IPS-18c (cell line): ENCODE measurements around the gene STRAP.
A peak's percentile ranks its signal among the peaks of the same experiment; 100 is the strongest.
"Not testable (repeated sequence)": the region's sequence is repeated elsewhere in the genome, so short reads cannot be mapped to it uniquely, and the experiment has no call there.

Experiments used
- H3K4me3 ChIP-seq: 2 replicates; pipeline ENCODE4 v1.7.0; 2013; ENCODE audit warnings: low read depth, mild to moderate bottlenecking, low read length, moderate library complexity; ENCODE audit not compliant: insufficient read depth
- H3K9me3 ChIP-seq: one replicate; pipeline ENCODE4 v1.6.1; 2013; ENCODE audit warnings: mild to moderate bottlenecking, low read length, moderate library complexity; ENCODE audit not compliant: control insufficient read depth, insufficient read depth

Gene STRAP

DNA sequence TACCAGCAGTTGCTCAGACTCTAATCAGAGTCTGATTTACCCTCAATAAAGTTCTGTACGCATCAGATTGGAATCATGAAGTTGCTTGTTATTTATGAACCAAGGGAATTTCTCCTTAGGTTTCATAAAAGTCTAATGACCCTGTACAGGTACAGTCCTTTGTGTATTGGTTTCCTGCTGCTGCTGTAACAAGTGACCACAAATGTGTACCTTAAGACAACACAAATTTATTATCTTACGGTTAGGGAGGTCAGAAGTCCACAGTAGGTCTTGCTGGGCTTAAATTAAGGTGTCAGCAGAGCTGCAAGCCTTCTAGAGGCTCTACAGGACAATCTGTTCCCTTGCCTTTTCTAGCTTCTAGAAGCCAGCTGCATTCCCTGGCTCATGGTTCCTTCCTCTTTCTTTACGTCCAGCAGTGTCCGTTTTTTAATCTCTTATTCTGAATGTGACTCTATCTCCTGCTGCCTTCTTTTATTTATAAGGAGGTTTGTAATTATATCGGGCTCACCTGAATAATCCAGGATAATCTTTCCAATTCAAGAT lies 22.3 kb downstream of the STRAP start:
- H3K4me3 ChIP-seq = no peak overlapping the region
- H3K9me3 ChIP-seq = no peaks in the 10 kb centered on the region

DNA sequence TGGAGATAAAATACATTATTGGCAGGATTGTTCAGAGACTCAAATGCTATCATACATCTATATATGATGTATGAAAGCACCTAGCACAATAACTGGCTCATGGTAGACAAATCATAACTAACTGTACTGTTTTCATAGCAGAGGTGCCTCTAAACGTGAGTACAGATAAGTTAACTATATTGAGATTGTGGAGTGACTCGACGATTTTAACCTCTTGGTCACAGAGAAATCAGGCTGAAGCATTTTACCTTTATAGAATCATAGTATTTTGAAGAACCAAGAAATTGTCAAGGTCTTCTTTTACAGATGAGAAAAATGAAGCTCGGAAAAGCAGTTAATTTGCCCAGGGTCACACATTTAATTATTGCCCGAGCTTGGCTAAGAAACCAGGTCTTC lies 28.3 kb downstream of the STRAP start:
- Histone ChIP-seq H3K9me3 (no peaks in the 10 kb centered on the region), H3K4me3 (peak overlapping the region; percentile 79; the same call in 1 of the 2 replicates)

DNA sequence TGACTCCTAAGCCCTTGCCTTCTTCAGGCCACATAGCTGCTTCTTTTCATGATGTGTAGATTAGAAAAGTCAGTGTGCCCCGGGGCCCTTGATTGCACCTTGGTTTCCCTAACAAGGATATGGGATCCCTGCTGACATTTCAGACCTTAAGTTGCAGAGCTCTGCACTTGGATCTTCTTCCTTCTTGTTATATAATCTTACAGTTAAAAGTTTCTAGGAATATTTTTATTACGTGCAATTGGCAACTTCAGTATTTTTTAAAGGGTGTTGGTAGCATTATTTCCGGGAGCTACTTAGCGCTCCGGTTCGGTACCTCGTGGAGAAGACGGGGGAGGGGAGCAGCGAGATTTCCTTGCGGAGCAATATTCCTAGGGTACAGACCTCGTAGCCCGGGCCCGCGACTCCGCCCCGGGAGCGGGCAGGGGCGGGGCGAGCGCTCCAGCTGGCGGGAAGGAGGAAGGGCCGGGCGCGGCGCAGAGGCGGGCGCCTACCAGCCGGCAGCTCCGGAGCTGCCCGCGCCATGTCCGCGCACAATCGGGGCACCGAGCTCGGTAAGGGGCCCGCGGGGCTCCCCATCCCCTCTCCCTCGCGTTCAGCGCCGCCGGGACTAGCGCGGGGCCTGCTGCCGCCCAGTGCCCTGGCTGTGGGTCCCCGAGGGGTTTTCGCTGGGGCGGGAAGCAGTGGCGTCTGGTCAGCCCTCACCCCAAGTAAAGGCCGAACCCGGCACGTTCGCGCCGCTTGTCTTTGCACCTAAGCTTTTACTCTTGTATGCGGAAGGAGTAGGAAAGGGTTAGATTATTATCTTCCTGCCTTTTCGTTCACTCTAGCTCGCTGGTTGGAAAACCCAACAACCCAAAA lies 28.9 kb downstream of the STRAP start, which contains the start of gene DERA:
DERA (plus strand) TSS at position 469 of the 858 bp plus-strand sequence; CDS start at position 521, 52 bp downstream.
- Histone ChIP-seq H3K4me3 (peak within 1 kb of the TSS; percentile 79), H3K9me3 (no peaks in the 10 kb centered on the region)

DNA sequence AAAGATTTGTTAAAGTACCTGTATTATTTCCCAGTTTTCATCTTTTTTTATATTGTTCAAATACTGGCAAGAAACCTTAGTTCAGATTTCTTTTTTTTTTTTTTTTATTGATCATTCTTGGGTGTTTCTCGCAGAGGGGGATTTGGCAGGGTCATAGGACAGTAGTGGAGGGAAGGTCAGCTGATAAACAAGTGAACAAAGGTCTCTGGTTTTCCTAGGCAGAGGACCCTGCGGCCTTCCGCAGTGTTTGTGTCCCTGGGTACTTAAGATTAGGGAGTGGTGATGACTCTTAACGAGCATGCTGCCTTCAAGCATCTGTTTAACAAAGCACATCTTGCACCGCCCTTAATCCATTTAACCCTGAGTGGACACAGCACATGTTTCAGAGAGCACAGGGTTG lies 29.7 kb downstream of the STRAP start:
- not testable (repeated sequence) for H3K9me3 ChIP-seq
- H3K4me3 ChIP-seq = peak overlapping the region; percentile 79; the same call in 1 of the 2 replicates

DNA sequence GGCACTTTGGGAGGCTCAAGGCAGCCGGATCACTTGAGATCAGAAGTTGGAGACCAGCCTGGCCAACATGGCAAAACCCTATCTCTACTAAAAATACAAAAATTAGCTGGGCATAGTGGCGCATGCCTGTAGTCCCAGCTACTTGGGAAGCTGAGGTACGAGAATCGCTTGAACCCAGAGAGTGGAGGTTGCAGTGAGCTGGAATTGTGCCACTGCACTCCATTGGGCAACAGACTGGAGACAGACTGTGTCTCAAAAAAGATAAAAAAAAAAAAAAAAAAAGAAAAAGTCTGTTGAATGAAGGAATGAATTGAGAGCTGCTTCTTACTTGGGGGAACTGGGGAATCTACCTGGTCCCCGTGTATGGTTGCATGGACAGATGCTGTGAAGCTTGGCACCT lies 31.9 kb downstream of the STRAP start:
- not testable (repeated sequence) for H3K4me3 ChIP-seq, H3K9me3 ChIP-seq

DNA sequence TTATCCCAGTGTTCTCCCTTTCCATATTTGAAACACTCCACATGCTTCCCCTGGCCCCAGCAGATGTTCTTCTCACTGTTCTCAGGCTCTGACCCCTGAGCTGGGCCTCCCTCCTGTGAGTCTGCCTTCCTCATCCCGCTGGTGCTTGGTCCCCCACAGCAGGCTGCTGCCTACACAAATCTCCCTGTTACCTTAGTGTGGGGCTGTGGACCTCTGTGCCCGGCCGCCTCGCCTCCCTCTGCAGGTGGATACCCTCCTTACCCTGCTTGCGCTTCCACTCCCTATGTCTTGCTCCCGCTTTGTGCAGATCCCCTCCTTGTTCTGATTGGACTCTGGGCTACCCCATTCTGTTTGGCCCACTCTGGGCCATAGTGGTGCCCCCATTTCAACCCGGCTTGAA lies 35.9 kb downstream of the STRAP start:
- no peak overlapping the region for H3K4me3 ChIP-seq
- no peaks in the 10 kb centered on the region for H3K9me3 ChIP-seq

DNA sequence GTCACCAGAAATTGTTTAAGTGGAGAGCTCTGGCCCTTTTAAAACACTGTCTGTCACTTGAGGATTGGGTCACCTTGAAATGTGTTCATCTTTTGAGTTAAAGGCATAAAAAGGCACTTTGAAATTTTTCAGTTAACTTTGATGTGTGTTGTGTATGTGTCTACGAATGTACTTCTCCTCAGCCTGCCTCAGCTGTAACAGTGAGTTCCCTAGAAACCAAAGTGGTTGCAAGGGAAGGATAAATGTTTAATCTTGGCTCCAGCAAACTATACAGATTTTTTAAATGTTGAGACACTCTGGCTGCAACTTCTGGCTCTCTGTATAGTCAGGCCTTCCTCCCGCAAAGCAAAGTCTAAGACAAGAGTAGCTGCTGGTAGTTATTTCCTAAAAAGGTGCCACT lies 37.2 kb downstream of the STRAP start:
- no peaks in the 10 kb centered on the region for H3K9me3 ChIP-seq
- H3K4me3 ChIP-seq = no peak overlapping the region

DNA sequence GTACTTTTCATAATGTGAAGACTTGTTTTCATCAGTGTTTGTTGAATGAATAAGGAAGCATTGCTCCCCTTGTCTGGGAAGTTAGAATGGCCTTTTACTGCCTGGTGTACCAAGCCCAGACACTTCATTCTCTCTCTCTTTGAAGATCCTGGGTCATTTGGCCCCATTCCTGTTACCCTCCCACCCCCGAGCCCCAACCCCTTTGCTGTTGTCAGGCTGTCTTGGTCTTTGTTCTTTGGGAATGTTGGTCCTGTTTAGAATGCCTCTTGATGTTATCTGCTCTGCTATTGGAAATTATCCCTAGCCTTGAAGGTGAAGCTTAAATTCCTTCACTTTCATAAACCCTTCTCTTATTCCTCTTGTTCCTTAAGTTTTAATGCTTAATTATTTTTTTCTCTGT lies 42.8 kb downstream of the STRAP start:
- Histone ChIP-seq H3K4me3 (no peak overlapping the region), H3K9me3 (no peaks in the 10 kb centered on the region)

DNA sequence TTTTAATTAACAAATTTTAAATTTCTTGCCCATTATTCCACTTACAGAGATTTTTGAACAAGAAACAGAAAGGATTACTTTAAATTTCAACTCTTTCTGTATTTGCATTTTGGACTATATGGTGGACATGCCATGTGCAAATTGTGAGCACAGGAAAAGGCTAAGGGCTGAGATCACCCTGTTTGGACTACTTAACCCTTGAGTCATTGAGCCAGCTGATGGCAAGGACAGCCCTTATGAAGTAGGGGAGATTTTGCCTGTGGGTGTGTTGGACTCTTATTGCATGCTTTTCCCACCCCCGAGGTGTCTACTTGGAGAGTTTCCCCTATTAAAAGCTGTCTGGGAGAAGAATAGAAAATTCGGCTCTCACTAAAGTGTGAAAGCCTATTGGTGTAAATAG lies 46.2 kb downstream of the STRAP start:
- H3K9me3 ChIP-seq = no peaks in the 10 kb centered on the region
- no peak overlapping the region for H3K4me3 ChIP-seq

DNA sequence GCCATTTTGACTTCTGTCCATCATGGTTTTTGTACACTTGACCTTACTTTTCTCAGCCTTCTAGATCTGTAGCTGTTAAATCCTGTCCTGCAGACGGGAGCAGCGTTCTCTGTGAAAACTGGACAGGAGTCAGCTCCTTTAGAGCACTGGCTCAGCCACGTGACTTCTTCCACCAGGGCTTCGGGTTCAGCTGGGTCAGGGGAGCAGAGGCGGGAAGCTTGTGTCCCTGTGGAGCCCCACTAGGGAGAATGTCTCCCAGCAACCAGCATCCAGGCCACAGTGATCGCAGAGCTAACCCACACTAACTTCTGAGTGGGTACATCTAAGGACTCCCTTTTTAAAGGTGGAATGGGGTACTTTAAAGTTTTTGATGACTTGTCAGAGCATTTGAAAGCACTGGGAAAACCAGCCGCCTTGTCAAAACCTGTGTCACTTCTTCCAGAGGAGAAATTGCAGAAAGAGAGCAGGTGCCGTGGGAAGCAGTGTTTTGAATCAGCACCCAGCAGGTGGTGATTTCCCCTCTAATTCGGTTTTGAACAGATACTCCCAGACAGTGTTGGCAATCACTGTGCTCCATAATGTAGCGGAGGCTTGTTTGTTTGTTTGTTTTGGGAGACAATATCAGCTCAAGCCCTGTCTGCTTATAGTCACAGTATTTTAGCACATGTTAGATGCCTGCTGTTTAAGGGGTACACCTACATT lies 46.8 kb downstream of the STRAP start:
- H3K9me3 ChIP-seq = no peaks in the 10 kb centered on the region
- no peak overlapping the region for H3K4me3 ChIP-seq

DNA sequence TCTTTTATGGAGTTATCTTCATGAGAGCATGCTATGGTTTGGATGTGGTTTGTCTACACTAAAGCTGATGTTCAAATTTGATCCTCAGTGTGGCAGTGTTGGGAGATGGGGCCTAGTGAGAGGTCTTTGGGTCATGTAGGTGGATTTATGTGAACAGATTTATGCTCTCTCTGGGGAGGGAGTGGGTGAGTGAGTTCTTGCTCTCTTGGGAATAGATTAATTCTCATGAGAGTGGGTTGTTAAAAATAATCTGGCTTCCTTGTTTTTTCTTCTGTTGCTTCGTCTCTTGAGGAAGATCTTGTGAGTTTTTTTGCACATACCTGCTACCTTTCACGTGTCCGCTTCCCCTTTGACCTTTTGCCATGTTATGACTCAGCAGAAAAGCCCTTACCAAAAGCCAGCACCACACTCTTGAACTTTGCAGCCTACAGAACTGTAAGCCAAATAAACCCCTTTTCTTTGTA lies 49.4 kb downstream of the STRAP start:
- H3K4me3 ChIP-seq = no peak overlapping the region
- no peaks in the 10 kb centered on the region for H3K9me3 ChIP-seq

DNA sequence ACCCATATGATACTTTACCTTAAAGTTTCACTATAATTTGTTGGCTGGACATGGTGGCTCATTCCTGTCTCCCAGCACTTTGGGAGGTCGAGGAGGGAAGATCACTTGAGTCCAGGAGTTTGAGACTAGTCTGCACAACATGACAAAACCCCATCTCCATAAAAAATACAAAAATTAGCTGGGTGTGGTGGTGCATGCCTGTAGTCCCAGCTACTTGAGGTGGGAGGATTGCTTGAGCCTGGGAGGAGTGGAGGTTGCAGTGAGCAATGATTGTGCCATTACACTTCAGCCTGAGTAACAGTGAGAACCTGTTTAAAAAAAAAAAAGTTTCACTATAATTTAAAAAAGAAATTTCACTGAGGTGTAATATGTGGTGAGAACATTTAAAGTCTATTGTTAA lies 50.1 kb downstream of the STRAP start:
- no peaks in the 10 kb centered on the region for H3K9me3 ChIP-seq
- no peak overlapping the region for H3K4me3 ChIP-seq

DNA sequence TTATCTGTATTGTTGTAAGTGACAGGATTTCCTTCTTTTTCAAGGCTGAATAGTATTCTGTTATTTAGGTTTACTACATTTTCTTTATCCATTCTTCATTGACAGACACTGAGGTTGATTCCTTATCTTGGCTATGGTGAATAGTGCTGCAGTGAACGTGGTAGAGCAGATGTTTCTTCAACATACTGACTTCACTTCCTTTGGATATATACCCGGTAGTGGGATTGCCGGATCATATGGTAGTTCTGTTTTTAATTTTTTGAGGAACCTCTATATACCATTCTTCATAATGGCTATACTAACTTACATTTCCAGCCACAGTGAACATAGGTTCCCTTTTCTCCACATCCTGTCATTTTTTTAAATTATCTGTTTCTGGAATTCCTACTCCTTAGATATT lies 50.8 kb downstream of the STRAP start:
- no peak overlapping the region for H3K4me3 ChIP-seq
- no peaks in the 10 kb centered on the region for H3K9me3 ChIP-seq

DNA sequence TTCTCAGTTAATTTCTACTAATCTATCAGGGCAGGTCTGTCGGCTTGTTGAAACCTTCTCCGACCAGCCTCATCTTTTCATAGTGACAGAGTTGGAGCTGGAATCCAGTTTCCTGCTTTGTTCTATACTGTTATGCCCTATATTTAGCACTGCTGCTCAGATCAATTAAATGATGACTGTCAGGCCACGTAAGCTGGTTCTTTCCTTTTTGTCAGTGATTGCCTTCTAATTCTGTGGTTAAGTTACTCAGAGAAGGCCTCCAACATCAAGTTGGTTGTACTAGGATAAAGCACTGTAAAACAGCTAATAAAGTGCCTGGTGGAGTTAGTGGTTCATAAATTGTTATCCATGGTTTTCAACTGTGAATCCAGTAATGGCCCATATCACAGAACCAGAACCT lies 51.6 kb downstream of the STRAP start:
- no peaks in the 10 kb centered on the region for H3K9me3 ChIP-seq
- H3K4me3 ChIP-seq = no peak overlapping the region

DNA sequence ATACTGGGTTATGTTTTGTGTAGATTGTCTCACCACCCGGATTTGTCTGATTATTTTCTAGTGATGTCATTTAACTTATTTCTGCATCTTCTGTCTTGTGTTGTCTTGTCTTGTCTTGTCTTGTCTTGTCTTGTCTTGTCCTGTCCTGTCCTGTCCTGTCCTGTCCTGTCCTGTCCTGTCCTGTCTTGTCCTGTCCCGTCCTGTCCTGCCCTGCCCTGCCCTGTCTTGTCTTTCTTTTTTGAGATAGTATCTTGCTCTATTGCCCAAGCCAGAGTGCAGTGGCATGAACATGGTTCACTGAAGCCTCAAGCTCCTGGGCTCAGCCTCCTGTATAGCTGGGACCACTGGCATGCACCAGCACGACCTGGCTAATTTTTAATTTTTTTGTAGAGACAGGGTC lies 54.6 kb downstream of the STRAP start:
- no peak overlapping the region for H3K4me3 ChIP-seq

DNA sequence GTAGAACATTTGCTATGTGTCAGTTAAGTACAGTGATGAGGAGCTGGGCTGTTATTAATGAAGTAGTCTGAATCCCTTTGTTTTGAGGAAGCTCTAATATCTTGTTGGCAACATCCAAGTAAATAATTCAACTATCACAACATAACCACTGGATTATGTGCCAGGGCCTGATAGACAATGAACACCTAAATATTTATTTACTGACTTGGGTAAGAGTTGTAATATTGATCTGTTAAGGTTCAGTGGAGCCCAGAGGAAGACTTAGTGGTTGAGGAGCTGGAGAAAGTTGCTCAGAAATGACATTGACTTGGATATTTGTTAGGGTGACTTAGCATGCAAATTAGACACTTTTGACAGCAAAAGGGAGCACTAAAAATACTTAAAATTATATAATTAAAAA lies 55.7 kb downstream of the STRAP start:
- H3K9me3 ChIP-seq = no peaks in the 10 kb centered on the region
- H3K4me3 ChIP-seq = no peak overlapping the region

More for the DNA sequence above, 54.6 kb downstream of the STRAP start:
- H3K9me3 ChIP-seq = no peaks in the 10 kb centered on the region

DNA sequence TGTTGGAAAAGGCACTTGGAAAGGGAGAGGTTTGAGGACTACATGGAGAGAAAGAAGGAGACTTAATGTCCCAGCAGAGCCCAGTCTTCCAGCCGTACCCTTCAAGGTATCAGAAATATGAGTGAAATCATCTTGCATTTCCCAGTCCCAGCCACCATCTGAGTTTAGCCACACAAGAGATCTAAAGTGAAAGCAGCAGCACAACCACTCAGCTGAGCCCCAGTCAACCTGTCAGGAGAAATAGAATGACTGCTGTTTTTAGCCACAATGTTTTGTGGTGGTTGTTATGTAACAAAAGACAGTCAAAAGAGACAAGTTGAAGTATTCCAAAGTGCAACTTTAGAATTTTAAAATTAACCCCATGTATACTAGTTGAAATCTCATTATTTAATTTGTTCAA lies 56.9 kb downstream of the STRAP start:
- Histone ChIP-seq H3K4me3 (no peak overlapping the region), H3K9me3 (no peaks in the 10 kb centered on the region)

DNA sequence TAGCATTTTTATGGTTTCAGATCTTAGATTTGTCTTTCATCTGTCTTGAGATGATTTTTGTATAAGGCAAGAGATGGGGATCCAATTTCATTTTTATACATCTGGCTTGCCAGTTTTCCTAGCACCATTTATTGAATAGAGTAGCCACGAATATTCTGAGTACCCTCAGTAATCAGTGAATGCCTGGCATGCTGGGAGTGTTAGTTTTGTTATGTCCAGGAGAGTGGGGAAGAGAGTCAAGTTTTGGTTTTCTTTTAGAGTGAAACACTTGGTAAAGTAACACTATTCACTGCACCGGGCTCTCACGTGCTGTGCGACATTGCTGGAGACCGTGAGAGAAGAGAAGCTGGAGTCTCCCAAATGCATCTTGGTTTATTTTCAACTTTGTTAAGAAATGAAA lies 60.3 kb downstream of the STRAP start:
- no peak overlapping the region for H3K4me3 ChIP-seq
- H3K9me3 ChIP-seq = no peaks in the 10 kb centered on the region
